Mesodermal cell (in vitro differentiated cells): ENCODE data around the gene TRIM64C. TPM values are rescaled to one million over a fixed set of nuclear protein-coding genes. Genes with fewer than 3 reads are reported as not detected.
"Not testable (repeated sequence)": the region's sequence is repeated elsewhere in the genome, so short reads cannot be mapped to it uniquely, and the experiment has no call there.

Experiments
- H3K27ac ChIP-seq: 2 replicates; pipeline ENCODE4 v1.7.0; 2013; ENCODE audit warnings: mild to moderate bottlenecking, low read depth, low read length, moderate library complexity; ENCODE audit not compliant: severe bottlenecking
- H3K36me3 ChIP-seq: 2 replicates; pipeline ENCODE4 v1.7.1; 2013; ENCODE audit warnings: mild to moderate bottlenecking, low read length, moderate library complexity; ENCODE audit not compliant: control insufficient read depth, insufficient read depth
- H3K4me1 ChIP-seq: one replicate; pipeline ENCODE4 v1.7.1; 2013; ENCODE audit warnings: mild to moderate bottlenecking, low read length; ENCODE audit not compliant: insufficient read depth, control insufficient read depth, poor library complexity, severe bottlenecking
- H3K4me3 ChIP-seq: 2 replicates; pipeline ENCODE4 v1.7.0; 2013; ENCODE audit warnings: low read length, control low read depth, mild to moderate bottlenecking; ENCODE audit not compliant: insufficient read depth, poor library complexity, severe bottlenecking; ENCODE audit errors: extremely low read depth
- H3K9me3 ChIP-seq: 2 replicates; pipeline ENCODE4 v1.7.1; 2013; ENCODE audit warnings: mild to moderate bottlenecking, low read length, moderate library complexity; ENCODE audit not compliant: control insufficient read depth
- WGBS, 2 experiments: methylation state at CpG; one replicate each; pipeline ENCODE4 v1.1.5; 2013; ENCODE audit warnings: missing lambda C conversion rate in 2 of 2; ENCODE audit not compliant: insufficient coverage in 2 of 2; 5-methylcytosine and 5-hydroxymethylcytosine counted together
- polyA plus RNA-seq, 2 experiments: library from polyadenylated mRNA; stranded (reverse); fragments of 50-300 nt; gene quantifications; one replicate each; pipeline ENCODE4 v1.2.3, GENCODE V29; 2013

TRIM64C gene
- polyA plus RNA-seq (2013, experiment 1 of 2), result not detected
- not detected for polyA plus RNA-seq (2013, experiment 2 of 2)

GRCh38 chr11:49059012-49059411 lies at the start of gene TRIM64C:
TRIM64C (minus strand) TSS chr11:49059112; CDS start chr11:49059112, 0 bp downstream.
- H3K27ac ChIP-seq, H3K4me1 ChIP-seq, H3K36me3 ChIP-seq, H3K4me3 ChIP-seq: not testable (repeated sequence)
- WGBS, 2 experiments, result 58 to 65% methylated on average over 2 of the region's 5 CpGs
- H3K9me3 ChIP-seq, result peaks cover 26% of the 10 kb centered on the region

GRCh38 chr11:49102356-49102755 lies 43.4 kb upstream of the TRIM64C start:
- H3K27ac ChIP-seq, H3K4me3 ChIP-seq, H3K36me3 ChIP-seq, H3K4me1 ChIP-seq: not testable (repeated sequence)
- H3K9me3 ChIP-seq, result peaks cover 31% of the 10 kb centered on the region
- WGBS, 2 experiments, result 75 to 79% methylated on average over 15 to 20 of the region's 24 CpGs

- not testable (repeated sequence) for H3K4me3 ChIP-seq, H3K36me3 ChIP-seq
- H3K9me3 ChIP-seq, result peaks cover 34% of the 10 kb centered on the region
Measured at GRCh38 chr11:49069897-49070296, 11.0 kb upstream of the TRIM64C start.

GRCh38 chr11:49049821-49050220 lies 9.1 kb downstream of the TRIM64C start:
- 72 to 90% methylated on average over 3 to 21 of the region's 38 CpGs for WGBS, 2 experiments
- not testable (repeated sequence) for H3K27ac ChIP-seq, H3K4me1 ChIP-seq, H3K36me3 ChIP-seq, H3K4me3 ChIP-seq
- peaks cover 15% of the 10 kb centered on the region for H3K9me3 ChIP-seq

More at GRCh38 chr11:49069897-49070296, 11.0 kb upstream of the TRIM64C start:
- not testable (repeated sequence) for H3K27ac ChIP-seq, H3K4me1 ChIP-seq
- WGBS, 2 experiments, result 17 to 49% methylated on average over 1 to 2 of the region's 5 CpGs

GRCh38 chr11:49048229-49048628 lies 10.7 kb downstream of the TRIM64C start:
- H3K4me3 ChIP-seq, H3K27ac ChIP-seq, H3K4me1 ChIP-seq, H3K36me3 ChIP-seq: not testable (repeated sequence)
- 81 to 93% methylated on average over 13 to 21 of the region's 28 CpGs for WGBS, 2 experiments
- peaks cover 10% of the 10 kb centered on the region for H3K9me3 ChIP-seq

- H3K27ac ChIP-seq, H3K36me3 ChIP-seq, H3K4me3 ChIP-seq, H3K4me1 ChIP-seq: not testable (repeated sequence)
- WGBS, 2 experiments, result no CpG with 5 or more reads among the region's 2 CpGs
- peaks cover 12% of the 10 kb centered on the region for H3K9me3 ChIP-seq
Measured at GRCh38 chr11:49028523-49028922, 30.4 kb downstream of the TRIM64C start, which contains the start of gene TRIM49B. TRIM49B (plus strand) TSS chr11:49028823; CDS start chr11:49031600, 2,777 bp downstream.
